HG03196 (cell line): Measurements from ENCODE around the gene WDR72.
"Not testable (repeated sequence)": the region's sequence is repeated elsewhere in the genome, so short reads cannot be mapped to it uniquely, and the experiment has no call there.

Experiments
- ATAC-seq: cut with Tn5 transposase; IDR thresholded peaks from one replicate; pipeline ENCODE4 v1.9.1; 2021; ENCODE audit not compliant: unreplicated experiment

The WDR72 gene

GRCh38 chr15:53710906-53711305 is 48.6 kb downstream of the WDR72 start:
- ATAC-seq: no peak

GRCh38 chr15:53709821-53710220 is 49.6 kb downstream of the WDR72 start:
- ATAC-seq: no peak

GRCh38 chr15:53695365-53695764 is 64.1 kb downstream of the WDR72 start:
- ATAC-seq: no peak

GRCh38 chr15:53694476-53694874 is 65.0 kb downstream of the WDR72 start:
- ATAC-seq: no peak

- ATAC-seq: no peak
These were observed 65.6 kb downstream of the WDR72 start for GRCh38 chr15:53693729-53694475.

- ATAC-seq: not testable (repeated sequence)
These were observed 75.3 kb downstream of the WDR72 start for GRCh38 chr15:53684162-53684561.

GRCh38 chr15:53681056-53681455 is 78.4 kb downstream of the WDR72 start:
- no peak for ATAC-seq

GRCh38 chr15:53675832-53676231 is 83.6 kb downstream of the WDR72 start:
- no peak for ATAC-seq

- no peak for ATAC-seq
These were observed 87.9 kb downstream of the WDR72 start for GRCh38 chr15:53671545-53671944.

GRCh38 chr15:53670701-53671100 is 88.8 kb downstream of the WDR72 start:
- ATAC-seq: no peak

GRCh38 chr15:53665930-53666329 is 93.5 kb downstream of the WDR72 start:
- no peak for ATAC-seq

GRCh38 chr15:53658827-53659555 is 100.5 kb downstream of the WDR72 start:
- ATAC-seq: no peak

GRCh38 chr15:53658255-53658654 is 101.2 kb downstream of the WDR72 start:
- ATAC-seq: no peak

- no peak for ATAC-seq
These were observed 110.5 kb downstream of the WDR72 start for GRCh38 chr15:53648934-53649333.

- ATAC-seq: no peak
These were observed 114.8 kb downstream of the WDR72 start for GRCh38 chr15:53644660-53645059.

- ATAC-seq: no peak
These were observed 124.9 kb downstream of the WDR72 start for GRCh38 chr15:53634517-53635106.

GRCh38 chr15:53627279-53627678 is 132.2 kb downstream of the WDR72 start:
- no peak for ATAC-seq

GRCh38 chr15:53625962-53626845 is 133.3 kb downstream of the WDR72 start:
- no peak for ATAC-seq

- ATAC-seq: no peak
These were observed 134.2 kb downstream of the WDR72 start for GRCh38 chr15:53625260-53625659.

GRCh38 chr15:53618461-53618860 is 141.0 kb downstream of the WDR72 start:
- no peak for ATAC-seq
